Measurements from ENCODE around the gene CYS1. TPM values are rescaled to one million over a fixed set of nuclear protein-coding genes. Genes with fewer than 3 reads are reported as not detected.

The CYS1 gene
- total and polyA plus RNA-seq, 2 of the 13 experiments (the other 11 are each of a cell fraction or from before 2014, with no cell fraction given) = 0.04 TPM; not detected in 1

- Histone ChIP-seq H3K36me3 (replicated peaks in 1 of 2; ENCODE audit: control insufficient read depth in 1 of 2, insufficient read depth in 2 of 2, low read length in 2 of 2) (no peaks in the 10 kb centered on the region), H3K27ac (ENCODE audit: extremely low read length, insufficient read depth, low read length) (no peak overlapping the region), H3K9ac (ENCODE audit: insufficient read depth, low read depth, low read length) (no peak overlapping the region), H3K4me3 (replicated peaks in 1 of 3; ENCODE audit: insufficient read depth in 1 of 3, low read depth in 2 of 3, low read length in 3 of 3) (no peak overlapping the region), H3K4me2 (ENCODE audit: low read depth, low read length) (no peak overlapping the region), H3K4me1 (ENCODE audit: insufficient read depth, low read length) (peaks cover 15% of the 10 kb centered on the region), H4K20me1 (ENCODE audit: insufficient read depth, low read length) (no peaks in the 10 kb centered on the region), H3K27me3 (ENCODE audit: control insufficient read depth in 1 of 2, insufficient read depth in 2 of 2, low read length in 2 of 2) (peaks cover 5 to 27% of the 10 kb centered on the region in 2 experiments; a peak in 4 of 5 replicates), H3K9me3 (ENCODE audit: low read length) (no peaks in the 10 kb centered on the region), H3K79me2 (ENCODE audit: insufficient read depth, low read length) (no peaks in the 10 kb centered on the region), H2AFZ (ENCODE audit: low read length) (no peak overlapping the region)
- in situ Hi-C loops (cut with HindIII; ENCODE audit: extremely low pct_ligation_motif_present, low pct_unique_long_range_greater_than_20kb) (no loop called here), intact Hi-C loops (cut with micrococcal nuclease; ENCODE audit: unreplicated experiment) (no loop called here)
- CTCF ChIA-PET (ENCODE audit: low intra/inter-chr PET ratio, low total read pairs) = no interaction called here
- DNase-seq (ENCODE audit: low spot score) (no peak), ATAC-seq (no peak), FAIRE-seq (no peak)
- TF ChIP-seq ZNF572 (CRISPR knock-in tag; IDR thresholded peaks at IDR 0.05) = no peak
- no peak for TF ChIP-seq ZNF660 (CRISPR knock-in tag; IDR thresholded peaks at IDR 0.05; ENCODE audit: borderline replicate concordance, low read depth)
- no peak for TF ChIP-seq ZFP82 (CRISPR knock-in tag; IDR thresholded peaks at IDR 0.05; ENCODE audit: borderline replicate concordance)
- peak; percentile 56; the same call in 1 of the 2 replicates for TF ChIP-seq ZNF121 (CRISPR knock-in tag; IDR thresholded peaks at IDR 0.05)
- no peak for TF ChIP-seq ZBTB39 (CRISPR knock-in tag; IDR thresholded peaks at IDR 0.05)
- TF ChIP-seq ZSCAN31 (CRISPR knock-in tag; IDR thresholded peaks at IDR 0.05; ENCODE audit: low read depth) = no peak
- WGBS (ENCODE audit: low lambda C conversion rate) = 2% methylated on average over 2 of the region's 2 CpGs
- BruUV-seq (replicated peaks) = no TSS peak
- POLR2A ChIA-PET = interaction anchor here (1.2 kb wide), 1 partner anchor 10 kb away, joined by 3 read pairs; no protein-coding TSS in a partner anchor
These were observed 12.9 kb downstream of the CYS1 start for GRCh38 chr2:10067330-10067729.

GRCh38 chr2:10065773-10066055 is 14.5 kb downstream of the CYS1 start:
- Histone ChIP-seq H3K9me3 (ENCODE audit: low read length) (no peaks in the 10 kb centered on the region), H3K9ac (ENCODE audit: insufficient read depth, low read depth, low read length) (no peak overlapping the region), H3K79me2 (ENCODE audit: insufficient read depth, low read length) (no peaks in the 10 kb centered on the region), H3K36me3 (replicated peaks in 1 of 2; ENCODE audit: control insufficient read depth in 1 of 2, insufficient read depth in 2 of 2, low read length in 2 of 2) (no peaks in the 10 kb centered on the region), H3K4me1 (ENCODE audit: insufficient read depth, low read length) (peaks cover 13% of the 10 kb centered on the region), H3K27ac (ENCODE audit: extremely low read length, insufficient read depth, low read length) (no peak overlapping the region), H3K27me3 (ENCODE audit: control insufficient read depth in 1 of 2, insufficient read depth in 2 of 2, low read length in 2 of 2) (peaks cover 5 to 27% of the 10 kb centered on the region in 2 experiments; a peak in 4 of 5 replicates), H3K4me3 (replicated peaks in 1 of 3; ENCODE audit: insufficient read depth in 1 of 3, low read depth in 2 of 3, low read length in 3 of 3) (no peak overlapping the region), H3K4me2 (ENCODE audit: low read depth, low read length) (no peak overlapping the region), H2AFZ (ENCODE audit: low read length) (no peak overlapping the region), H4K20me1 (ENCODE audit: insufficient read depth, low read length) (no peaks in the 10 kb centered on the region)
- FAIRE-seq = no peak
- intact Hi-C loops (cut with micrococcal nuclease; ENCODE audit: unreplicated experiment) = no loop called here
- POLR2A ChIA-PET = no interaction called here
- no peak for DNase-seq (ENCODE audit: low spot score)
- CTCF ChIA-PET (ENCODE audit: low intra/inter-chr PET ratio, low total read pairs) = no interaction called here
- no TSS peak for BruUV-seq (replicated peaks)
- no peak for ATAC-seq
- 55% methylated on average over 6 of the region's 6 CpGs for WGBS (ENCODE audit: low lambda C conversion rate)
- in situ Hi-C loops (cut with HindIII; ENCODE audit: extremely low pct_ligation_motif_present, low pct_unique_long_range_greater_than_20kb) = no loop called here
- TF ChIP-seq XRCC5 (optimal IDR thresholded peaks at IDR 0.05; ENCODE audit: low read length) (no peak), ZNF350 (CRISPR knock-in tag; IDR thresholded peaks at IDR 0.05; ENCODE audit: borderline replicate concordance, low read depth) (no peak), ZSCAN31 (CRISPR knock-in tag; IDR thresholded peaks at IDR 0.05; ENCODE audit: low read depth) (no peak), FOXK1 (CRISPR knock-in tag; IDR thresholded peaks at IDR 0.05; ENCODE audit: borderline replicate concordance, low read depth) (no peak), SOX13 (IDR thresholded peaks at IDR 0.05) (no peak), SOX13 (CRISPR knock-in tag; conservative IDR thresholded peaks at IDR 0.05 in 1 of 2, IDR thresholded peaks at IDR 0.05 in 1 of 2) (no peak), NR3C1 (CRISPR knock-in tag; IDR thresholded peaks at IDR 0.05) (no peak), ZNF335 (CRISPR knock-in tag; IDR thresholded peaks at IDR 0.05) (no peak), ZMYM4 (CRISPR knock-in tag; IDR thresholded peaks at IDR 0.05) (no peak), MBD4 (IDR thresholded peaks at IDR 0.05; ENCODE audit: borderline replicate concordance, low read length) (no peak), ZFY (CRISPR knock-in tag; IDR thresholded peaks at IDR 0.05) (no peak), RXRA (CRISPR knock-in tag; IDR thresholded peaks at IDR 0.05) (no peak), ZNF775 (CRISPR knock-in tag; IDR thresholded peaks at IDR 0.05; ENCODE audit: borderline replicate concordance) (no peak), BRD4 (CRISPR knock-in tag; IDR thresholded peaks at IDR 0.05) (no peak), HCFC1 (IDR thresholded peaks at IDR 0.05; ENCODE audit: low read depth, low read length) (no peak)

Measured in HepG2 (cell line).